ENCODE results near the gene BRD4. TPM values are rescaled to one million over a fixed set of nuclear protein-coding genes. Genes with fewer than 3 reads are reported as not detected.

Gene BRD4
- total and polyA plus RNA-seq, 8 donors: 51.1 to 89.6 (median 56.6) TPM

GRCh38 chr19:15201374-15202023 is 130.8 kb downstream of the BRD4 start:
- Histone ChIP-seq H3K27ac (no peak overlapping the region), H3K27me3 (peaks cover 0 to 65% of the 10 kb centered on the region in 2 donors), H3K36me3 (no peaks in the 10 kb centered on the region), H3K4me3 (peak overlapping the region in 1 of 2 donors; percentile 47), H3K9me3 (no peaks in the 10 kb centered on the region), H3K4me1 (peaks cover 0 to 25% of the 10 kb centered on the region in 2 donors)
- intact Hi-C loops (cut with DNase I): no loop called here
- ATAC-seq (no peak), DNase-seq (no peak)
- no peak for TF ChIP-seq CTCF (IDR thresholded peaks at IDR 0.05)

GRCh38 chr19:15200553-15201364 is 131.6 kb downstream of the BRD4 start, which contains the start of gene NOTCH3:
Gene NOTCH3 (minus strand): TSS chr19:15200995. CDS start chr19:15200905, 90 bp downstream.
- peaks cover 0 to 73% of the 10 kb centered on the region in 2 donors for H3K27me3 ChIP-seq
- peaks cover 0 to 25% of the 10 kb centered on the region in 2 donors for H3K4me1 ChIP-seq
- DNase-seq (peak in 2 of 4 donors; percentile 54 to 80), ATAC-seq (peak; percentile 51)
- no peaks in the 10 kb centered on the region for H3K9me3 ChIP-seq
- no peak for TF ChIP-seq CTCF (IDR thresholded peaks at IDR 0.05)
- intact Hi-C loops (cut with DNase I): no loop called here
- peak within 1 kb of the TSS; percentile 47 to 59 for H3K4me3 ChIP-seq
- no peaks in the 10 kb centered on the region for H3K36me3 ChIP-seq
- peak within 1 kb of the TSS; percentile 37 to 62 for H3K27ac ChIP-seq

- peak; percentile 18 for ATAC-seq
- H3K27me3 ChIP-seq: peaks cover 0 to 81% of the 10 kb centered on the region in 2 donors
- peak overlapping the region; percentile 37 to 62 for H3K27ac ChIP-seq
- DNase-seq: peak in 2 of 4 donors; percentile 78 to 79
- H3K9me3 ChIP-seq: no peaks in the 10 kb centered on the region
- intact Hi-C loops (cut with DNase I): no loop called here
- TF ChIP-seq CTCF (IDR thresholded peaks at IDR 0.05): no peak
- H3K4me1 ChIP-seq: peaks cover 0 to 25% of the 10 kb centered on the region in 2 donors
- H3K4me3 ChIP-seq: peak overlapping the region; percentile 47 to 59
- no peaks in the 10 kb centered on the region for H3K36me3 ChIP-seq
Measured at GRCh38 chr19:15199661-15200552, 132.4 kb downstream of the BRD4 start.

- DNase-seq (no peak), ATAC-seq (no peak)
- Histone ChIP-seq H3K4me1 (peaks cover 0 to 25% of the 10 kb centered on the region in 2 donors), H3K27me3 (peaks cover 0 to 89% of the 10 kb centered on the region in 2 donors), H3K36me3 (no peaks in the 10 kb centered on the region), H3K9me3 (no peaks in the 10 kb centered on the region), H3K27ac (peak overlapping the region in 1 of 2 donors; percentile 62), H3K4me3 (peak overlapping the region; percentile 47 to 59)
- intact Hi-C loops (cut with DNase I): no loop called here
- no peak for TF ChIP-seq CTCF (IDR thresholded peaks at IDR 0.05)
Measured at GRCh38 chr19:15198951-15199660, 133.2 kb downstream of the BRD4 start.
